HEK293 (cell line): ENCODE data around the gene DHRS11.

ENCODE experiments used
- GLIS2 ChIP-seq: fragments of 450-650 bp; formaldehyde crosslinking; IDR thresholded peaks from 2 replicates; pipeline ENCODE4 v1.5.1; 2016; ENCODE audit warnings: missing biosample characterization, missing genetic modification characterization
- KLF10 ChIP-seq: fragments of 450-650 bp; IDR thresholded peaks from 2 replicates; pipeline ENCODE4 v1.5.1; 2018; ENCODE audit warnings: missing biosample characterization, mild to moderate bottlenecking, missing genetic modification characterization
- KLF7 ChIP-seq: fragments of 450-650 bp; formaldehyde crosslinking; IDR thresholded peaks from 2 replicates; pipeline ENCODE4 v1.5.1; 2016; ENCODE audit warnings: missing biosample characterization, missing genetic modification characterization, borderline replicate concordance
- RBAK ChIP-seq: fragments of 450-650 bp; formaldehyde crosslinking; IDR thresholded peaks from 2 replicates; pipeline ENCODE4 v1.5.1; 2016; ENCODE audit warnings: missing biosample characterization, missing genetic modification characterization
- WT1 ChIP-seq: fragments of 450-650 bp; formaldehyde crosslinking; IDR thresholded peaks from 2 replicates; pipeline ENCODE4 v1.5.1; 2016; ENCODE audit warnings: missing biosample characterization, missing genetic modification characterization
- ZBTB8A ChIP-seq: fragments of 450-650 bp; formaldehyde crosslinking; IDR thresholded peaks from 2 replicates; pipeline ENCODE4 v1.5.1; 2016; ENCODE audit warnings: missing biosample characterization, missing genetic modification characterization
- ZFP37 ChIP-seq: fragments of 450-650 bp; formaldehyde crosslinking; IDR thresholded peaks from 2 replicates; pipeline ENCODE4 v1.5.1; 2016; ENCODE audit warnings: missing biosample characterization, missing genetic modification characterization
- ZNF114 ChIP-seq: fragments of 450-650 bp; formaldehyde crosslinking; IDR thresholded peaks from 2 replicates; pipeline ENCODE4 v1.5.0; 2017; ENCODE audit warnings: missing biosample characterization, missing genetic modification characterization
- ZNF121 ChIP-seq: fragments of 450-650 bp; formaldehyde crosslinking; IDR thresholded peaks from 2 replicates; pipeline ENCODE4 v1.5.1; 2016; ENCODE audit warnings: missing biosample characterization, missing genetic modification characterization
- ZNF133 ChIP-seq: fragments of 450-650 bp; formaldehyde crosslinking; IDR thresholded peaks from 2 replicates; pipeline ENCODE4 v1.5.1; 2016; ENCODE audit warnings: missing biosample characterization, missing genetic modification characterization
- ZNF157 ChIP-seq: fragments of 450-650 bp; formaldehyde crosslinking; IDR thresholded peaks from 2 replicates; pipeline ENCODE4 v1.5.1; 2016; ENCODE audit warnings: missing biosample characterization, missing genetic modification characterization
- ZNF169 ChIP-seq: fragments of 450-650 bp; formaldehyde crosslinking; IDR thresholded peaks from 2 replicates; pipeline ENCODE4 v1.5.1; 2016; ENCODE audit warnings: missing biosample characterization, missing genetic modification characterization
- ZNF211 ChIP-seq: fragments of 450-650 bp; formaldehyde crosslinking; IDR thresholded peaks from 2 replicates; pipeline ENCODE4 v1.5.1; 2016; ENCODE audit warnings: low read depth, missing biosample characterization, missing genetic modification characterization
- ZNF266 ChIP-seq: fragments of 450-650 bp; formaldehyde crosslinking; IDR thresholded peaks from 2 replicates; pipeline ENCODE4 v1.5.1; 2016; ENCODE audit warnings: missing biosample characterization, missing genetic modification characterization, low read depth
- ZNF302 ChIP-seq: fragments of 450-650 bp; formaldehyde crosslinking; IDR thresholded peaks from 2 replicates; pipeline ENCODE4 v1.5.1; 2016; ENCODE audit warnings: missing biosample characterization, missing genetic modification characterization, low read depth
- ZNF433 ChIP-seq: fragments of 450-650 bp; formaldehyde crosslinking; IDR thresholded peaks from 2 replicates; pipeline ENCODE4 v1.5.1; 2016; ENCODE audit warnings: missing biosample characterization, missing genetic modification characterization, low read depth
- ZNF544 ChIP-seq: fragments of 450-650 bp; formaldehyde crosslinking; IDR thresholded peaks from 2 replicates; pipeline ENCODE4 v1.5.0; 2017; ENCODE audit warnings: missing biosample characterization, missing genetic modification characterization
- ZNF768 ChIP-seq: fragments of 450-650 bp; formaldehyde crosslinking; IDR thresholded peaks from 2 replicates; pipeline ENCODE4 v1.5.1; 2018; ENCODE audit warnings: missing biosample characterization, mild to moderate bottlenecking, missing genetic modification characterization
- TF ChIP-seq, protein P1 (sequence below): fragments of 450-650 bp; formaldehyde crosslinking; IDR thresholded peaks from 2 replicates; pipeline ENCODE4 v1.5.1; 2016; ENCODE audit warnings: missing biosample characterization, missing genetic modification characterization, borderline replicate concordance
- TF ChIP-seq, protein P2 (sequence below): fragments of 450-650 bp; formaldehyde crosslinking; IDR thresholded peaks from 2 replicates; pipeline ENCODE4 v1.5.1; 2016; ENCODE audit warnings: missing biosample characterization, missing genetic modification characterization
- TF ChIP-seq, protein P3 (sequence below): fragments of 450-650 bp; formaldehyde crosslinking; IDR thresholded peaks from 2 replicates; pipeline ENCODE4 v1.5.1; 2016; ENCODE audit warnings: missing biosample characterization, missing genetic modification characterization
- TF ChIP-seq, protein P4 (sequence below): fragments of 450-650 bp; formaldehyde crosslinking; IDR thresholded peaks from 2 replicates; pipeline ENCODE4 v1.5.1; 2017; ENCODE audit warnings: missing biosample characterization, missing genetic modification characterization
- TF ChIP-seq, protein P5 (sequence below): fragments of 450-650 bp; formaldehyde crosslinking; IDR thresholded peaks from 2 replicates; pipeline ENCODE4 v1.5.1; 2016; ENCODE audit warnings: missing biosample characterization, missing genetic modification characterization
- TF ChIP-seq, protein P6 (sequence below): fragments of 450-650 bp; IDR thresholded peaks from 2 replicates; pipeline ENCODE4 v1.5.1; 2018; ENCODE audit warnings: missing biosample characterization, mild to moderate bottlenecking, missing genetic modification characterization
- TF ChIP-seq, protein P7 (sequence below): fragments of 450-650 bp; formaldehyde crosslinking; IDR thresholded peaks from 2 replicates; pipeline ENCODE4 v1.5.1; 2016; ENCODE audit warnings: missing biosample characterization, missing genetic modification characterization

DHRS11 gene

DNA sequence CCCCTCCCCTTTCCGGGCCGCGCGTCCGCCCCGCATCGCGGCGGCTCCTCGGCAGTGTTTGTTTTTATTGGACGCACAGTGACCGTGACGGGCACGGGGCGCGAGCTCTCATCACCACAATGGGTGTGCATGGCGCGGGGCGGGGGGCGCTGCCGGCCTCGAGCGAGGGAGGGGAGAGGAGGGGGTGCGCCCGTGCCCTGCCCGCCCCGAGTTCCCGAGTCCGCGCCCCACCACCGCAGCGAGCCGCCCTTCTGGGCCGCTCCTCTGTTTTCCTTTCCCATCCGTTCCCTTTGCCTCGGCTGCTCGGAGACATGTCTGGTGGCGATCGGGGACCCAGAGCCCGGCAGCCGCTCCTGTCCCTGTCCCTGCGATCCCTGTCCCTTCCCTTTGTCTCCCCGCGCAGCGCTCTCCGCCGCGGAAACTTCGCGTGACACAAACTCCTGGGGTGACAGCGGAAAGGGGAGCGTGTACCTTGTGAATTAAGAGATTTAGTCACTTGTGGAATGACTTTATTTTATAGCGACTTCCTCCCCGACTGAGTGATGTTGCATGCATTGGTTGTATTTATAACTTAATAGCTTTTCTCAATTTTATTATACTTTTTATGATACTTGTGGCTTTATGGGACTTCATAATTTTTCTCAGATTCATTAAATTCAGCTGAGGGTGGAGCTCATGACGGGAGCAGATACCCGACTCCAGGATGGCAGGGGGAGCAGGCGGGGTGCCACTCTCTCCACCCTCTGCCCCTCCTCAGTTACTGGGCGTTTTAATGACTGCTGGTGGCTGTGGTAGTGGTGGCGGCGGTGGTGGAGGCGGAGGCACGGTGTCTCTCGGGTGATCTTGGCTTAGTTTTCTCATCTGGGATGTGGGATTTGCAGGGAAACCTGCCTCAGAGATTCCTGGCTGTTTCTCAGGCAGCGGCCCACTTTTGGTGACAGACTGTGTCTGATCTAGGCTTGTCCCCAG is 50.5 kb downstream of the DHRS11 start (continued):
- TF ChIP-seq, protein P1, sequence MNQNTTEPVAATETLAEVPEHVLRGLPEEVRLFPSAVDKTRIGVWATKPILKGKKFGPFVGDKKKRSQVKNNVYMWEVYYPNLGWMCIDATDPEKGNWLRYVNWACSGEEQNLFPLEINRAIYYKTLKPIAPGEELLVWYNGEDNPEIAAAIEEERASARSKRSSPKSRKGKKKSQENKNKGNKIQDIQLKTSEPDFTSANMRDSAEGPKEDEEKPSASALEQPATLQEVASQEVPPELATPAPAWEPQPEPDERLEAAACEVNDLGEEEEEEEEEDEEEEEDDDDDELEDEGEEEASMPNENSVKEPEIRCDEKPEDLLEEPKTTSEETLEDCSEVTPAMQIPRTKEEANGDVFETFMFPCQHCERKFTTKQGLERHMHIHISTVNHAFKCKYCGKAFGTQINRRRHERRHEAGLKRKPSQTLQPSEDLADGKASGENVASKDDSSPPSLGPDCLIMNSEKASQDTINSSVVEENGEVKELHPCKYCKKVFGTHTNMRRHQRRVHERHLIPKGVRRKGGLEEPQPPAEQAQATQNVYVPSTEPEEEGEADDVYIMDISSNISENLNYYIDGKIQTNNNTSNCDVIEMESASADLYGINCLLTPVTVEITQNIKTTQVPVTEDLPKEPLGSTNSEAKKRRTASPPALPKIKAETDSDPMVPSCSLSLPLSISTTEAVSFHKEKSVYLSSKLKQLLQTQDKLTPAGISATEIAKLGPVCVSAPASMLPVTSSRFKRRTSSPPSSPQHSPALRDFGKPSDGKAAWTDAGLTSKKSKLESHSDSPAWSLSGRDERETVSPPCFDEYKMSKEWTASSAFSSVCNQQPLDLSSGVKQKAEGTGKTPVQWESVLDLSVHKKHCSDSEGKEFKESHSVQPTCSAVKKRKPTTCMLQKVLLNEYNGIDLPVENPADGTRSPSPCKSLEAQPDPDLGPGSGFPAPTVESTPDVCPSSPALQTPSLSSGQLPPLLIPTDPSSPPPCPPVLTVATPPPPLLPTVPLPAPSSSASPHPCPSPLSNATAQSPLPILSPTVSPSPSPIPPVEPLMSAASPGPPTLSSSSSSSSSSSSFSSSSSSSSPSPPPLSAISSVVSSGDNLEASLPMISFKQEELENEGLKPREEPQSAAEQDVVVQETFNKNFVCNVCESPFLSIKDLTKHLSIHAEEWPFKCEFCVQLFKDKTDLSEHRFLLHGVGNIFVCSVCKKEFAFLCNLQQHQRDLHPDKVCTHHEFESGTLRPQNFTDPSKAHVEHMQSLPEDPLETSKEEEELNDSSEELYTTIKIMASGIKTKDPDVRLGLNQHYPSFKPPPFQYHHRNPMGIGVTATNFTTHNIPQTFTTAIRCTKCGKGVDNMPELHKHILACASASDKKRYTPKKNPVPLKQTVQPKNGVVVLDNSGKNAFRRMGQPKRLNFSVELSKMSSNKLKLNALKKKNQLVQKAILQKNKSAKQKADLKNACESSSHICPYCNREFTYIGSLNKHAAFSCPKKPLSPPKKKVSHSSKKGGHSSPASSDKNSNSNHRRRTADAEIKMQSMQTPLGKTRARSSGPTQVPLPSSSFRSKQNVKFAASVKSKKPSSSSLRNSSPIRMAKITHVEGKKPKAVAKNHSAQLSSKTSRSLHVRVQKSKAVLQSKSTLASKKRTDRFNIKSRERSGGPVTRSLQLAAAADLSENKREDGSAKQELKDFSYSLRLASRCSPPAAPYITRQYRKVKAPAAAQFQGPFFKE (tag by site-specific recombination): no peak
- TF ChIP-seq ZNF133 (tag by site-specific recombination): no peak
- TF ChIP-seq ZNF114 (tag by site-specific recombination): no peak
- TF ChIP-seq ZBTB8A (tag by site-specific recombination): peak; percentile 80
- TF ChIP-seq, protein P2, sequence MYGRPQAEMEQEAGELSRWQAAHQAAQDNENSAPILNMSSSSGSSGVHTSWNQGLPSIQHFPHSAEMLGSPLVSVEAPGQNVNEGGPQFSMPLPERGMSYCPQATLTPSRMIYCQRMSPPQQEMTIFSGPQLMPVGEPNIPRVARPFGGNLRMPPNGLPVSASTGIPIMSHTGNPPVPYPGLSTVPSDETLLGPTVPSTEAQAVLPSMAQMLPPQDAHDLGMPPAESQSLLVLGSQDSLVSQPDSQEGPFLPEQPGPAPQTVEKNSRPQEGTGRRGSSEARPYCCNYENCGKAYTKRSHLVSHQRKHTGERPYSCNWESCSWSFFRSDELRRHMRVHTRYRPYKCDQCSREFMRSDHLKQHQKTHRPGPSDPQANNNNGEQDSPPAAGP (tag by site-specific recombination): peak; percentile 18; the same call in 1 of the 2 replicates
- TF ChIP-seq, protein P3, sequence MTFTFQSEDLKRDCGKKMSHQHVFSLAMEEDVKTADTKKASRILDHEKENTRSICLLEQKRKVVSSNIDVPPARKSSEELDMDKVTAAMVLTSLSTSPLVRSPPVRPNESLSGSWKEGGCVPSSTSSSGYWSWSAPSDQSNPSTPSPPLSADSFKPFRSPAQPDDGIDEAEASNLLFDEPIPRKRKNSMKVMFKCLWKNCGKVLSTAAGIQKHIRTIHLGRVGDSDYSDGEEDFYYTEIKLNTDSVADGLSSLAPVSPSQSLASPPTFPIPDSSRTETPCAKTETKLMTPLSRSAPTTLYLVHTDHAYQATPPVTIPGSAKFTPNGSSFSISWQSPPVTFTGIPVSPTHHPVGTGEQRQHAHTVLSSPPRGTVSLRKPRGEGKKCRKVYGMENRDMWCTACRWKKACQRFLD (tag by site-specific recombination): no peak
- TF ChIP-seq ZNF768: no peak
- TF ChIP-seq, protein P4, sequence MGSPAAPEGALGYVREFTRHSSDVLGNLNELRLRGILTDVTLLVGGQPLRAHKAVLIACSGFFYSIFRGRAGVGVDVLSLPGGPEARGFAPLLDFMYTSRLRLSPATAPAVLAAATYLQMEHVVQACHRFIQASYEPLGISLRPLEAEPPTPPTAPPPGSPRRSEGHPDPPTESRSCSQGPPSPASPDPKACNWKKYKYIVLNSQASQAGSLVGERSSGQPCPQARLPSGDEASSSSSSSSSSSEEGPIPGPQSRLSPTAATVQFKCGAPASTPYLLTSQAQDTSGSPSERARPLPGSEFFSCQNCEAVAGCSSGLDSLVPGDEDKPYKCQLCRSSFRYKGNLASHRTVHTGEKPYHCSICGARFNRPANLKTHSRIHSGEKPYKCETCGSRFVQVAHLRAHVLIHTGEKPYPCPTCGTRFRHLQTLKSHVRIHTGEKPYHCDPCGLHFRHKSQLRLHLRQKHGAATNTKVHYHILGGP: no peak
- TF ChIP-seq WT1 (tag by site-specific recombination): no peak
- TF ChIP-seq ZNF433 (tag by site-specific recombination): no peak
- TF ChIP-seq, protein P5, sequence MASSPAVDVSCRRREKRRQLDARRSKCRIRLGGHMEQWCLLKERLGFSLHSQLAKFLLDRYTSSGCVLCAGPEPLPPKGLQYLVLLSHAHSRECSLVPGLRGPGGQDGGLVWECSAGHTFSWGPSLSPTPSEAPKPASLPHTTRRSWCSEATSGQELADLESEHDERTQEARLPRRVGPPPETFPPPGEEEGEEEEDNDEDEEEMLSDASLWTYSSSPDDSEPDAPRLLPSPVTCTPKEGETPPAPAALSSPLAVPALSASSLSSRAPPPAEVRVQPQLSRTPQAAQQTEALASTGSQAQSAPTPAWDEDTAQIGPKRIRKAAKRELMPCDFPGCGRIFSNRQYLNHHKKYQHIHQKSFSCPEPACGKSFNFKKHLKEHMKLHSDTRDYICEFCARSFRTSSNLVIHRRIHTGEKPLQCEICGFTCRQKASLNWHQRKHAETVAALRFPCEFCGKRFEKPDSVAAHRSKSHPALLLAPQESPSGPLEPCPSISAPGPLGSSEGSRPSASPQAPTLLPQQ (tag by site-specific recombination): no peak
- TF ChIP-seq ZNF169 (tag by site-specific recombination): no peak
- no peak for TF ChIP-seq ZFP37 (tag by site-specific recombination)
- TF ChIP-seq ZNF211 (tag by site-specific recombination): no peak
- TF ChIP-seq, protein P6, sequence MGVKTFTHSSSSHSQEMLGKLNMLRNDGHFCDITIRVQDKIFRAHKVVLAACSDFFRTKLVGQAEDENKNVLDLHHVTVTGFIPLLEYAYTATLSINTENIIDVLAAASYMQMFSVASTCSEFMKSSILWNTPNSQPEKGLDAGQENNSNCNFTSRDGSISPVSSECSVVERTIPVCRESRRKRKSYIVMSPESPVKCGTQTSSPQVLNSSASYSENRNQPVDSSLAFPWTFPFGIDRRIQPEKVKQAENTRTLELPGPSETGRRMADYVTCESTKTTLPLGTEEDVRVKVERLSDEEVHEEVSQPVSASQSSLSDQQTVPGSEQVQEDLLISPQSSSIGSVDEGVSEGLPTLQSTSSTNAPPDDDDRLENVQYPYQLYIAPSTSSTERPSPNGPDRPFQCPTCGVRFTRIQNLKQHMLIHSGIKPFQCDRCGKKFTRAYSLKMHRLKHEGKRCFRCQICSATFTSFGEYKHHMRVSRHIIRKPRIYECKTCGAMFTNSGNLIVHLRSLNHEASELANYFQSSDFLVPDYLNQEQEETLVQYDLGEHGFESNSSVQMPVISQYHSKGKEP (tag by site-specific recombination): no peak
- no peak for TF ChIP-seq ZNF157 (tag by site-specific recombination)
- TF ChIP-seq KLF7 (tag by site-specific recombination): no peak
- TF ChIP-seq ZNF121 (tag by site-specific recombination): no peak
- TF ChIP-seq ZNF544 (tag by site-specific recombination): no peak
- TF ChIP-seq ZNF266 (tag by site-specific recombination): no peak
- TF ChIP-seq KLF10 (tag by site-specific recombination): no peak
- TF ChIP-seq RBAK: no peak
- no peak for TF ChIP-seq ZNF302
- TF ChIP-seq, protein P7, sequence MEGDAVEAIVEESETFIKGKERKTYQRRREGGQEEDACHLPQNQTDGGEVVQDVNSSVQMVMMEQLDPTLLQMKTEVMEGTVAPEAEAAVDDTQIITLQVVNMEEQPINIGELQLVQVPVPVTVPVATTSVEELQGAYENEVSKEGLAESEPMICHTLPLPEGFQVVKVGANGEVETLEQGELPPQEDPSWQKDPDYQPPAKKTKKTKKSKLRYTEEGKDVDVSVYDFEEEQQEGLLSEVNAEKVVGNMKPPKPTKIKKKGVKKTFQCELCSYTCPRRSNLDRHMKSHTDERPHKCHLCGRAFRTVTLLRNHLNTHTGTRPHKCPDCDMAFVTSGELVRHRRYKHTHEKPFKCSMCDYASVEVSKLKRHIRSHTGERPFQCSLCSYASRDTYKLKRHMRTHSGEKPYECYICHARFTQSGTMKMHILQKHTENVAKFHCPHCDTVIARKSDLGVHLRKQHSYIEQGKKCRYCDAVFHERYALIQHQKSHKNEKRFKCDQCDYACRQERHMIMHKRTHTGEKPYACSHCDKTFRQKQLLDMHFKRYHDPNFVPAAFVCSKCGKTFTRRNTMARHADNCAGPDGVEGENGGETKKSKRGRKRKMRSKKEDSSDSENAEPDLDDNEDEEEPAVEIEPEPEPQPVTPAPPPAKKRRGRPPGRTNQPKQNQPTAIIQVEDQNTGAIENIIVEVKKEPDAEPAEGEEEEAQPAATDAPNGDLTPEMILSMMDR (tag by site-specific recombination): no peak; the same call in 1 of the 2 replicates
- TF ChIP-seq GLIS2 (tag by site-specific recombination): peak; percentile 13; the same call in 1 of the 2 replicates
